SK-N-SH treated with all-trans-retinoic acid at 6 μM for 48 hours (cell line): ENCODE data around the gene CD84.

Source experiments
- ARNTL ChIP-seq: fragments of 450-650 bp; formaldehyde crosslinking; IDR thresholded peaks from 2 replicates; pipeline ENCODE4 v1.5.0; 2020; ENCODE audit warnings: low read depth, mild to moderate bottlenecking, moderate library complexity, borderline replicate concordance
- CSDC2 ChIP-seq: fragments of 250-450 bp; sonication (Bioruptor Pico); IDR thresholded peaks from 2 replicates; pipeline ENCODE4 v1.5.0; 2020; ENCODE audit warnings: mild to moderate bottlenecking, moderate library complexity
- GLIS3 ChIP-seq: fragments of 250-450 bp; sonication (Bioruptor Pico); IDR thresholded peaks from 2 replicates; pipeline ENCODE4 v1.5.0; 2020; ENCODE audit warnings: mild to moderate bottlenecking, moderate library complexity
- RARB ChIP-seq: fragments of 250-450 bp; sonication (Bioruptor Pico); IDR thresholded peaks from 2 replicates; pipeline ENCODE4 v1.8.0; 2021; ENCODE audit warnings: mild to moderate bottlenecking, moderate library complexity
- SNAI2 ChIP-seq: fragments of 250-450 bp; sonication (Bioruptor Pico); IDR thresholded peaks from 2 replicates; pipeline ENCODE4 v1.5.0; 2020; ENCODE audit warnings: mild to moderate bottlenecking, moderate library complexity
- TOX ChIP-seq: fragments of 250-450 bp; sonication (Bioruptor Pico); IDR thresholded peaks from 2 replicates; pipeline ENCODE4 v1.8.0; 2021; ENCODE audit warnings: mild to moderate bottlenecking, moderate library complexity, borderline replicate concordance
- ZFP30 ChIP-seq: fragments of 450-650 bp; formaldehyde crosslinking; IDR thresholded peaks from 2 replicates; pipeline ENCODE4 v1.5.0; 2022; ENCODE audit warnings: mild to moderate bottlenecking, moderate library complexity
- ZNF70 ChIP-seq: fragments of 450-650 bp; formaldehyde crosslinking; IDR thresholded peaks from 2 replicates; pipeline ENCODE4 v1.5.0; 2020; ENCODE audit warnings: mild to moderate bottlenecking, moderate library complexity
- ZNF8 ChIP-seq: fragments of 450-650 bp; formaldehyde crosslinking; IDR thresholded peaks from 2 replicates; pipeline ENCODE4 v1.5.0; 2020; ENCODE audit warnings: mild to moderate bottlenecking, moderate library complexity
- TF ChIP-seq, protein P1 (sequence below): fragments of 250-450 bp; sonication (Bioruptor Pico); IDR thresholded peaks from 2 replicates; pipeline ENCODE4 v1.8.0; 2020; ENCODE audit warnings: mild to moderate bottlenecking, moderate library complexity, borderline replicate concordance
- TF ChIP-seq, protein P2 (sequence below): fragments of 250-450 bp; sonication (Bioruptor Pico); IDR thresholded peaks from 2 replicates; pipeline ENCODE4 v1.5.1; 2021; ENCODE audit warnings: mild to moderate bottlenecking, moderate library complexity
- TF ChIP-seq, protein P3 (sequence below): fragments of 250-450 bp; sonication (Bioruptor Pico); IDR thresholded peaks from 2 replicates; pipeline ENCODE4 v1.8.0; 2021; ENCODE audit warnings: low read depth, mild to moderate bottlenecking, moderate library complexity, borderline replicate concordance

GRCh38 chr1:160618327-160618726 is 39.0 kb upstream of the CD84 start:
- no peak for TF ChIP-seq ARNTL (CRISPR knock-in tag)
- no peak for TF ChIP-seq TOX (CRISPR knock-in tag)
- no peak for TF ChIP-seq CSDC2 (CRISPR knock-in tag)
- TF ChIP-seq, protein P1, sequence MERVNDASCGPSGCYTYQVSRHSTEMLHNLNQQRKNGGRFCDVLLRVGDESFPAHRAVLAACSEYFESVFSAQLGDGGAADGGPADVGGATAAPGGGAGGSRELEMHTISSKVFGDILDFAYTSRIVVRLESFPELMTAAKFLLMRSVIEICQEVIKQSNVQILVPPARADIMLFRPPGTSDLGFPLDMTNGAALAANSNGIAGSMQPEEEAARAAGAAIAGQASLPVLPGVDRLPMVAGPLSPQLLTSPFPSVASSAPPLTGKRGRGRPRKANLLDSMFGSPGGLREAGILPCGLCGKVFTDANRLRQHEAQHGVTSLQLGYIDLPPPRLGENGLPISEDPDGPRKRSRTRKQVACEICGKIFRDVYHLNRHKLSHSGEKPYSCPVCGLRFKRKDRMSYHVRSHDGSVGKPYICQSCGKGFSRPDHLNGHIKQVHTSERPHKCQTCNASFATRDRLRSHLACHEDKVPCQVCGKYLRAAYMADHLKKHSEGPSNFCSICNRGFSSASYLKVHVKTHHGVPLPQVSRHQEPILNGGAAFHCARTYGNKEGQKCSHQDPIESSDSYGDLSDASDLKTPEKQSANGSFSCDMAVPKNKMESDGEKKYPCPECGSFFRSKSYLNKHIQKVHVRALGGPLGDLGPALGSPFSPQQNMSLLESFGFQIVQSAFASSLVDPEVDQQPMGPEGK = no peak
- TF ChIP-seq GLIS3 (CRISPR knock-in tag) = no peak
- TF ChIP-seq, protein P2, sequence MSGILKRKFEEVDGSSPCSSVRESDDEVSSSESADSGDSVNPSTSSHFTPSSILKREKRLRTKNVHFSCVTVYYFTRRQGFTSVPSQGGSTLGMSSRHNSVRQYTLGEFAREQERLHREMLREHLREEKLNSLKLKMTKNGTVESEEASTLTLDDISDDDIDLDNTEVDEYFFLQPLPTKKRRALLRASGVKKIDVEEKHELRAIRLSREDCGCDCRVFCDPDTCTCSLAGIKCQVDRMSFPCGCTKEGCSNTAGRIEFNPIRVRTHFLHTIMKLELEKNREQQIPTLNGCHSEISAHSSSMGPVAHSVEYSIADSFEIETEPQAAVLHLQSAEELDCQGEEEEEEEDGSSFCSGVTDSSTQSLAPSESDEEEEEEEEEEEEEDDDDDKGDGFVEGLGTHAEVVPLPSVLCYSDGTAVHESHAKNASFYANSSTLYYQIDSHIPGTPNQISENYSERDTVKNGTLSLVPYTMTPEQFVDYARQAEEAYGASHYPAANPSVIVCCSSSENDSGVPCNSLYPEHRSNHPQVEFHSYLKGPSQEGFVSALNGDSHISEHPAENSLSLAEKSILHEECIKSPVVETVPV (CRISPR knock-in tag) = no peak
- no peak for TF ChIP-seq ZNF70 (CRISPR knock-in tag)
- TF ChIP-seq ZFP30 = no peak
- TF ChIP-seq ZNF8 (CRISPR knock-in tag) = no peak
- TF ChIP-seq SNAI2 (CRISPR knock-in tag) = no peak
- TF ChIP-seq, protein P3, sequence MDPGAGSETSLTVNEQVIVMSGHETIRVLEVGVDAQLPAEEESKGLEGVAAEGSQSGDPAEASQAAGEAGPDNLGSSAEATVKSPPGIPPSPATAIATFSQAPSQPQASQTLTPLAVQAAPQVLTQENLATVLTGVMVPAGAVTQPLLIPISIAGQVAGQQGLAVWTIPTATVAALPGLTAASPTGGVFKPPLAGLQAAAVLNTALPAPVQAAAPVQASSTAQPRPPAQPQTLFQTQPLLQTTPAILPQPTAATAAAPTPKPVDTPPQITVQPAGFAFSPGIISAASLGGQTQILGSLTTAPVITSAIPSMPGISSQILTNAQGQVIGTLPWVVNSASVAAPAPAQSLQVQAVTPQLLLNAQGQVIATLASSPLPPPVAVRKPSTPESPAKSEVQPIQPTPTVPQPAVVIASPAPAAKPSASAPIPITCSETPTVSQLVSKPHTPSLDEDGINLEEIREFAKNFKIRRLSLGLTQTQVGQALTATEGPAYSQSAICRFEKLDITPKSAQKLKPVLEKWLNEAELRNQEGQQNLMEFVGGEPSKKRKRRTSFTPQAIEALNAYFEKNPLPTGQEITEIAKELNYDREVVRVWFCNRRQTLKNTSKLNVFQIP (CRISPR knock-in tag) = no peak
- no peak for TF ChIP-seq RARB
